ENCODE data around the gene DNAH2.

Gene DNAH2

GRCh38 chr17:7822126-7822525, 104.6 kb downstream of the DNAH2 start:
- DNase-seq = no peak

- DNase-seq = no peak
These were observed 106.0 kb downstream of the DNAH2 start for GRCh38 chr17:7823581-7824001.

GRCh38 chr17:7824021-7824924, 106.7 kb downstream of the DNAH2 start:
- DNase-seq = no peak

- no peak for DNase-seq
These were observed 107.9 kb downstream of the DNAH2 start for GRCh38 chr17:7825206-7825990.

- DNase-seq = no peak
These were observed 113.1 kb downstream of the DNAH2 start for GRCh38 chr17:7830616-7831015.

GRCh38 chr17:7831233-7831632, 113.7 kb downstream of the DNAH2 start:
- DNase-seq = no peak

GRCh38 chr17:7832431-7832830, 114.9 kb downstream of the DNAH2 start:
- DNase-seq = no peak

GRCh38 chr17:7833011-7833794, 115.7 kb downstream of the DNAH2 start:
- no peak for DNase-seq

GRCh38 chr17:7833795-7834541, 116.4 kb downstream of the DNAH2 start, which contains the start of gene KDM6B:
TSS of gene KDM6B (plus strand) at chr17:7834217. CDS start at chr17:7845555, 11,338 bp downstream.
- DNase-seq = peak; percentile 70 to 93 (median 85)

GRCh38 chr17:7834542-7834956, 117.0 kb downstream of the DNAH2 start:
- peak in 3 of 5 experiments; percentile 48 to 62 (median 60) for DNase-seq

- peak; percentile 82 to 92 (median 91) for DNase-seq
These were observed 117.6 kb downstream of the DNAH2 start for GRCh38 chr17:7834957-7835813.

GRCh38 chr17:7835814-7836595, 118.5 kb downstream of the DNAH2 start:
- peak in 2 of 5 experiments; percentile 56 to 70 for DNase-seq

GRCh38 chr17:7836596-7837407, 119.3 kb downstream of the DNAH2 start:
- peak in 4 of 5 experiments; percentile 57 to 75 (median 63) for DNase-seq

- DNase-seq = no peak
These were observed 120.0 kb downstream of the DNAH2 start for GRCh38 chr17:7837408-7838088.

- peak in 1 of 5 experiments; percentile 32 for DNase-seq
These were observed 120.8 kb downstream of the DNAH2 start for GRCh38 chr17:7838090-7839075.

GRCh38 chr17:7839190-7839875, 121.8 kb downstream of the DNAH2 start:
- DNase-seq = no peak
